ENCODE measurements around the gene NT5DC2.
"Not testable (repeated sequence)": the region's sequence is repeated elsewhere in the genome, so short reads cannot be mapped to it uniquely, and the experiment has no call there.

The NT5DC2 gene

DNA sequence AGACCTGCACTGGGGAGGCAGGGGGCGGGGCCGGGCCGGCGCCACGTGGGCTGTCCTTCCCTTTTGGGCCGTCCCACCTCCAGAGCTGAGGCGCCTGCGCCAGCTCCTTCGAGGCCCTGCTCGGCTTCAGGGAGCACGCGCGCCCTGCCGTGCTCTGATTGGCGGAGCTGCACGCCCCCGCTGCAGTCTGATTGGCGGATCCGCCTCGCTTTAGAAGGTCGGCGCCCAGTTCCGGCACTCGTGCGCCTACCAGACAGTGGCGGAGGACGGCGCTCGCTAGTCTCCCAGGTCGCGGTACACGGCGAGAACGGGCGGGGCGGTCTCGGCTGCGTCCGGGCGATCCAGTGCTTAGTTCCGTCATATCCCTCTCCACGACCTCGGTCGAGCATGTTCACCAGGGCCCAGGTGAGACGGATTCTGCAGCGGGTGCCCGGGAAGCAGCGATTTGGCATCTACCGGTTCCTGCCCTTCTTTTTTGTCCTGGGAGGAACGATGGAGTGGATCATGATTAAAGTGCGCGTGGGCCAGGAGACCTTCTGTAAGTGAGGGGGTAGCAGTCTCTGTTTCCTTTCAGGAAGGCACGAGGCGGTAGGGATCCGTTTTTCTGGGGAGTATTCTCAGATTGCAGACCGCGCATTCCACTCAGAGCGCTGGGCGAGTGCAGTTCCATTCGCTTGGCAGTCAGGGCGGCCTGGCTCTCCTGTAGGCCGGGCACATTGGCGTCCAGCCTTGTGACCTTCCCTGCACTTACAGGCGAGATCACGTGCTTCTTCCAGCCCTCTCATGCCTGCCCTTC is 2.9 kb upstream of the NT5DC2 start, which contains the start of gene UQCC5:
TSS of gene UQCC5 (plus strand) at position 237 of the 796 bp plus-strand sequence. CDS start at position 388, 151 bp downstream.
- peak; percentile 96 for DNase-seq

DNA sequence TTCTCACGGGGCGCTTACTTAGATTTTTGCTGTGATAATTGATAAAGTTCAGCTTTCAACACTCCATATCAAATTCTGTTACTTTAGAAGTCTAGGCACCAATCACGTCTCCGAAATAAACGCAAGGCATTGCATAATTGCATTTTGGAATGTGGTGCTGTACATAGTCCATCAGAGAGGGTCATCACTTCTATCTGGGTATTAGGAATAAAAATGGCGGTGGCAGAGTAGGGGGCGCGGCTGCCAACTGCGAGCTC is 2.4 kb upstream of the NT5DC2 start:
- DNase-seq, result no peak

DNA sequence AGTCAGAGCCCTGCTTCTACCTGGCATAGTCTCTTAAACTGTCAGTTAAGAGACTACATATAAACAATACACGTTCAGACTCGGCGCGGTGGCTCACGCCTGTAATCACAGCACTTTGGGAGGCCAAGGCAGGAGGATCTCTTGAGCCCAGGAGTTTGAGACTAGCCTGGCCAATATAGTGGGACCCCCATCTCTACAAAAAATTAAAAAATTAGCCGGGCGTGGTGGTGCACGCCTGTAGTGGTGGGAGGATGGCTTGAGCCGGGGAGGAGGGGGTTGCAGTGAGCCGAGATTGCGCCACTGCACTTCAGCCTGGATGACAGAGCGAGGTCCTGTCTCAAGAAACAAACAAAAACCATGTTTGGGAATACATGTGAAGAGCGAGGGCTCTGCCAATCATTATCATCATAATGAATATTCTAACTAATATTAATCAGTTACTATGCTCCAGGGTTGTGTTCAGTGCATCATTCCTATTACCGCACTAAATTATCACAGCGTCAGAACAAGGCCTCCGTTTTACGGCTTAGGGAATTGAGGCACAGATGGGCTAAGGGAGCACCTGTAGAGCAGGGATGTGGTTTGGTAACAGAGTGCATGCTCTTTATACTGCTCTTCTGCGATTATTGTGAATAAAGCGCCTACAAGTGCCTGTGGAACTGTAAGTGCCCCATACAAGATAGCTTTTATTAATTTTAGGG is 1.9 kb upstream of the NT5DC2 start:
- DNase-seq, result no peak

DNA sequence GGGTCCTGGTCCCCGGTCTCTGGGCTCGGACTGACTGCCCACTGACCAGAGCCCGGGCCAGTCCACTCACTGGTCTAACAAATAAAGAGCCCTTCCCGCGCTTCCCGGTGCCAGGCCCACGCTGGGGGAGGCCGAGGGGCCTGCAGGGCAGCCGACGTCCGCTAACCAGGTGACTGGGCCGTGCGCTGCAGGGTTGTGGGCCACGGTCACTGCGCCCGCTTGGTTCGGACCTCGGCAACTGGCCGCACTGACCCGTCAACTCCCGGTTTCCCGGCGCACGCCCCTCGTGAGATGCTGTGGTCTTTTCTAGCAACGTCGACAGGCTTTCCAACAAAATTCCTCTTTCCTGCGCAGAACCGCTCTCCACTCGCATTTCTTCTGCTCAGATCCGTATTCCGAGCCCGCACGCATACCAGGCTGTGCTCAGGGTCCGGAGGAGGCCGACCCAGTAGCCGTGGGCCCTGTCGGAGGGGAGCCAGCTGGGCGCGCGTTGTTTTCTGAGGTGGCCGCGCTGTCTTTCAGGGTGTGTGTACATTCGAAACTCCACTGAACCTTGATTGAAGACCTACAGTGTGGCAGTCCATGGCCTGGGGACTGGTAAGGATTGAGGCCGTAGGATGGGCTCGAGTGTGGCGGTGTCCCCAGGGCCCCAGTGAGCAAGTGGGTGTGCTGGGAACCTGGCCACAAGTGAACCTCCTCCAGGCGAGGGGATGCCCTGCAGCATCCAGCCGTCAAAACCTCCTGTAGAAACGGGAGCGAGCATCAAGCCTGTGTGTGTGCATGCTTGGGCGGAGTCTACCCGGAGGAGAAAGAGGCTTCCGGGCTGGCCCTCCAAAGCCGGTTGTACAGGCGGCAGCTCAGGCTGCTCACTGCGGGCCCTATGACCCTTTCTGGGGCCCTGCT is 875 bp upstream of the NT5DC2 start:
- DNase-seq, result no peak

DNA sequence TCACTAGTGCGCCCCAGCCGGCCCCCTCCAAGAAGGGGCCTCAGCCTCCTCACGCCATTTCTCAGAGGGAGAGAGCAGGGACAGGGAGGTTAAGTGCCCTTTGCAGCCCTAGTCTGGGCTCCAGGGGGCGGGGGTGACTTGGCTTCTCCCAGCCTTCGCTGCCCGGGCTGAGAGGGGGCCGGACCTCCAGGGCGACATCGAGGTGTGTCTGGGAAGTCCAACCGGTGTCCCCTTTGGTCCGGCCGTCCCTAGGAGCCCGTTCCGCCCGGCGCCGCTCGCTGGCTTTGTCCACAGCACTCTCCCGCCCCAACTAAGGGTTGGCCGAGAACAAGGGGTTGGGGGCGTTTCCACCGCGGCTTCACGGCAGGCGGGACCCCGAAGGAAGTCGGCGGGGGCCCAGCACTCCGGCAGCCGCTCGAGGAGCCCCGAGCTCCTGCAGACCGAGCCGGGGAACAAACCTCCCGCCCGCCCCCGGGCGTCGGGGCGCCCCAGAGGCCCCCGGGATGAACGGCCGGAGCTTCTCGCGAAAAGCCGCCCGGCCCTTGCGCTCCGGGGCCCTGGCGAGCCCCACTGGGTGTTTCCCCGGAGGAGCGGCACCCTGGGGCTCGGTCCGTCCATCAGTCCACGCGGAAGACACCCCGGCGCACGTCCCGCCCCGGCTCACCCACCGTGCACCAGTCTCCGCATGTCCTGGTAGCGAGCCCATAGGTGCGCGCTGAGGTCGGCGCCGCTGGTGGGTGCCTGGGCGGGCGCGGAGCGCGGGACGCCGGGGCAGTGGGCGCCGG is 627 bp downstream of the NT5DC2 start:
- no peak for DNase-seq

DNA sequence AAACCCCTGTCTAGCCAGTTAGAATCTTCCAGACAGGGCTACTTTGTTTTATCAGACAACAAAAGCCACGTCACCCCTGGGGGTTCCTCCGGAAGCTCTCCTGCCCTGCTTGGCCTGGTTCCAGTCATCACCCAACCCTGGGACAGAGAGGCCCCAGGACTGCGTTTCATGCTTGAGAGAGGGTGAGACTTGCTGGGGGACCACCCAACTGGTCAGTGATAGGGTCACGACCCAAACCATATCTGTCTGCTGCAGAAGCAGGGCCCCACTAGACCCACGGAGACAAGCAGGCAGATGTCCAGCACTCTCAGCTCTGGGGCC is 1.2 kb downstream of the NT5DC2 start:
- no peak for DNase-seq

DNA sequence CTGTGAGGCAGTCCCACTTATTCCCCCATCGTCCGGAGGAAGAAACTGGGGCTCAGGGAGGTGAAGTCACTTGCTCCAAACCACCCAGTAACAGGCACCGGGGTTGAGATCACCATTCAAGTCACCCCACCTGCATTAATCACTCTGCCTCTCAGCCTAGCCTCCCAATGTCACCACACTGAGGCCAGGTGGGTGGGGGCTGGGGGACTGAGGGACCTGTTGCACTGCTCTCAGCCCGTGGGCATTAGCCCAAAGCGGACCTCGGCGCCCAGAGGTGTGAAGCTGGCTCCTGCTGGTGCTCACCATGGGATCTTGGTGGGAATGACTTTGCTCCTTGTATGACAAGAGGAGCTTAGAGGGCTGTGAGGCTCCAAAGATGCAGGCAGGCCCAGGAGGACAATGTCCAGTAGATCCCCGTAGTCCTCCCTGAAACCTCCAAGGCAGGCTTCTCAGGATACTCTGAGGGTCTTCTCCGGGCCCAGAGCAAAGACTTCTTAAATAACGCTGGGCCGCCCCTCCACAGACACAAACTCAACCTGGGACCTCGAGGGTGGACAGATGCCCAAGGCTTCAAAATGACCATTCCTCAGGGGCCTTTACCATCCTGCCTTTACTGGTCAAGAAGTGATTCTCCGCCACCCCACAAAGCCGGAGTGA is 1.7 kb downstream of the NT5DC2 start:
- no peak for DNase-seq

DNA sequence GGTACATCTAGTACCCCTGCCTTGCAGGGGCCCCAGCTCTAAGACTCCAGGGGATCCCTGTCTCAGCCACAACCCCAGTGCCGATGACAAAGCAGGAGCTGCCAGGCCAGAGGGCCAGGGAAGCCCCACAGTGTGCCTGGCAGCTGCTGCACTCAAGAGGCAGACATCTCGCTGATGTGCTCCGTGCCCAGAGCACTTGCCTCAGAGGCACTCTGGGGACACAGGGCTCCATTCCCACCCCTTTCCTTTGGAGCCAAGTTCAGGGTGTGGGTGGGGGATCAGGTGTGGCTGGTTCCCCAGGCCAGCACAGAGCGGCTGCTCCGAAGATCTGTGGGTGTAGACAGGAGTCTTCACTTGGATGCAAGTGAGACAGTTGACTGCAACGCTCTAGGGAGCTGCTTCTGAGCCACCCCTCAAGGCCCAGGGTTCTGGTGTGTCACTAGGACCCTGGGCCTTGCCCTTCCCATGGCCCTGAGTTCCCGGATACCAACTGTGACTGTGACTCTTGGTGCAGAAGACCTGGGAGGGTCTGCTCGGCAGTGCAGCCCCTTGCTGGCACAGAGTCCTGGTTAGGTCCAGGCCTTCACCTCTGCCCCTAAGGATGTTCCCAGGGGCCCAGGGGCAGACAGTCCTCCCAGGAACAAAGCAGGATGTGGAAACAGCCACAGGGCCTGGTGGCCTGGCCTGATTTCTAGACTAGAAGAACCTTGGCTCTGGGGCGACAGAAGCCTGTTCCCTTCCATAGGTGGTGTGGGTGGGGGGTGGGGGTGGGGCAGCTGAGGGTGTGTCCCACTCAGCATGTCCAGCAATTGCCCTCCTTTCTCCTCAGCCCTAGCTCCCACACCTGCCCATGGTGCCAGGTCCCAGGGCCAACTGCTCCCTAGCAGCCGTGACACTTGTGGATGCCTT is 2.5 kb downstream of the NT5DC2 start:
- DNase-seq, result no peak

DNA sequence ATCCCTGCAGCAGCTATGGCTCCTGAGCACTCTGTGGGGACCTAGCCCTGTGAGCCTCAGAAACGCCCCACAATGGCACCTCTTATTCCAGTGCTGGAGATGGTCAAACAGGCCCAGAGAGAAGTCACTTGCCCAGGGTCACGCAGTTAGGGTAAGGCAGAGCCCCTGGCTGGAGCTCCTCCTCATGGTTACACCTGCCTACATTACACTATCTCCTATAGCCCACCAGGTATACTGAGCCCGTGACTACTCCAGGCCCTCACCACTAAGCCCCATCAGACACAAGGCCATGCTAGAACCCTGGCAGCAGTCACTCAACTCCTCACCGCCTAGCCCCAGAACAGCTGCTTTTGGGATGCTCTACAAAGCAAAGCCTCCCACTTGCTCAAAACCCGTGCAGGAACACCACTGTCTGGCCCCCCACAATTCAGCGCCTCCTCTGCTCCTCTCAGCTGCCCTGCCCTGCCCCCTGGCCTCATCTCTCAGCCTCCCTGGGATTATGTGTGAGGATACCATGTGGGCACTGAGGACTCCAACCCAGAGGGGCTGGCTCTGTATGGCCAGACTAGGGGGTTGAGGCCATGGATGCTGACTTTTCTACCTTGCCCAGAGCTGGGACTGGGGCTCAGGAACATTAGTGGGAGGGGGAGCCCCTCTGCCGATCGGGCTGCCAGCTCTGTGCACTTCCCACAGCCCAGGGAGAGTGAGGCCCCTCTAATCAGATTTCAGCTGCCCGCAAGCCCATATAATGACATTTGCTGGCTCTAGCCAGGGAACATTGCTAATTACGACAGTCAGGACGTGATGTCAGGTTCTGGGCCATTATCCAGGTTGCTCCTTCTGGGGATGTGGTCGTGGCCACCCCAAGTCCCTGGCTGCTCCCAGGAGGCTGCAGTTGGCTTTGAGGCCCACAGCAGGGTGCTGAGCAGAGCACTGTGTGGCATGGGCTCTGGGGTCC is 4.0 kb downstream of the NT5DC2 start:
- DNase-seq, result no peak

DNA sequence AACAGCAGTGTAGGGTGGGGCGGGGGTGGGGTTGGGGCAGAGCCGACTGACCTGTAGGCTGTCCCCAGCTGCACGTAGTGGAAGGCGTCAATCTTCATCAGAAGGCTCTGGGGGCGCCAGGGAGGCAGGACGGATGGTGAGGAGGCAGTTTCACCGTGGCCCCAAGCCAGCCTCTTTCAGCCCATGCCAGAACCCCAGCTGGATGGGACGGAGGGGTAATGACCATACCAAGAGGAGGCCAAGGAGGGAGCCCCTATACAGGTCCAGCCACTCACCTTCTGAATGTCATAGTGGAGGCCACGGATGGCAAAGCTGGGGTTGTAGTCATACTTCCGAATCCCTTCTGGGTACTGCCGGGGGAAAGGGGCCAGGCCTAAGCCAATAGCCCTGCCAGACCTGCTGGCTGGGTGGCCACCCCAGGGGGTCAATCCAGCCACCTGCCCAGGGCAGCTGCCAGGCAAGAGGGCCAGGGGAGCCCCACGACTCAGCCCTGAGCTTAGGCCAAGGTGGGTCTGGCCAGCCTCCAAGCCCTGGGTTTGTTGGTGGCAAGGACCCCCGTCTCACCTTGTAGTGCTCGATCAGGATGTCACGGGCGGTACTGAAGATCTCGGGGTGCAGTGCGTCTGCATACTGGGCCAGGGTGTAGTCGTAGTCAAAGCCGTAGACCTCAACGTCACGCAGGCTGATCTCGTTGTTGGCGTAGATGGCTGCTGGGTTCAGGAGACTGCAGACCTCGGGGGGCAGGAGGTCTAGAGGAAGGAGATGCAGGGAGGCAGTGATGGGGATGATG is 4.9 kb downstream of the NT5DC2 start:
- no peak for DNase-seq

DNA sequence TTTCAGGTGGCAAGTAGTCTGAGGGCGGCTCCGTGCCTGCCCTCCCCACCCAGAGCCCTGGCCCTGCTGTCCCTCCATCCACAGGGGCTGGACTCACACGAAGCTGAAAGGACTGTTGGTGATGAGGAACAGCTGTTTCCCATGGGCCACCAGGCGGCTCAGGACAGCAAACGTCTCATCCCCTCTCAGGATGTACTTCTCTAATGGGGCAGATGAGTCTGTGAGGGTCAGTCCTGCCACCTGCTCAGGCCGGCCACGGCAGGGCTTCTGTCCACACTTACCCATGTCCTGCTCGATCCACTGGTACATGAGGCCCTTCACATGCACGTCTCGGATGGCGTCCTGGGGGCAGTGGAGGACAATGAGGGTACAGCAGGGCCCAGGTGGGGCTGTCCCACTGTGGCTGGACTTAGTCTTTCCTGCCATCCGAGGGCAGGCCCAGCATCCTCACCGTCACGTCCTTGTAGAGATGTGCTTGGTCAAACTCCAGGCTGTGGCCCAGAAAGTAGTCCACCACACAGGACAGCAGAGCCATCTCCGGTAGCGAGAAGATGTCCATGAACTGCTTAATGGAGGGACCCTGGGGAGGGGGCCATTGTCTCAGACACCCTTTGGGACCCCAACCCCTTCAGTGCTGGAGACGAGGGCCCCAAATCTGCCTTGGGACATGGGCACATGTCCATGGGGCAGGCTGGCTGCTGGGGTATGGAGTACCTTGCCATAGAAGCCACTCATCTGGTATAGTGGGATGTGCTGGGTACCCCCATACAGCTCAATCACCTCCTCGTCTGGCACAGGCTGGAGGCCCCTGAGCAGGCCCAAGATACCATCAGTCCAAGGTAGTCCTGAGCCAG is 5.7 kb downstream of the NT5DC2 start:
- DNase-seq, result no peak

DNA sequence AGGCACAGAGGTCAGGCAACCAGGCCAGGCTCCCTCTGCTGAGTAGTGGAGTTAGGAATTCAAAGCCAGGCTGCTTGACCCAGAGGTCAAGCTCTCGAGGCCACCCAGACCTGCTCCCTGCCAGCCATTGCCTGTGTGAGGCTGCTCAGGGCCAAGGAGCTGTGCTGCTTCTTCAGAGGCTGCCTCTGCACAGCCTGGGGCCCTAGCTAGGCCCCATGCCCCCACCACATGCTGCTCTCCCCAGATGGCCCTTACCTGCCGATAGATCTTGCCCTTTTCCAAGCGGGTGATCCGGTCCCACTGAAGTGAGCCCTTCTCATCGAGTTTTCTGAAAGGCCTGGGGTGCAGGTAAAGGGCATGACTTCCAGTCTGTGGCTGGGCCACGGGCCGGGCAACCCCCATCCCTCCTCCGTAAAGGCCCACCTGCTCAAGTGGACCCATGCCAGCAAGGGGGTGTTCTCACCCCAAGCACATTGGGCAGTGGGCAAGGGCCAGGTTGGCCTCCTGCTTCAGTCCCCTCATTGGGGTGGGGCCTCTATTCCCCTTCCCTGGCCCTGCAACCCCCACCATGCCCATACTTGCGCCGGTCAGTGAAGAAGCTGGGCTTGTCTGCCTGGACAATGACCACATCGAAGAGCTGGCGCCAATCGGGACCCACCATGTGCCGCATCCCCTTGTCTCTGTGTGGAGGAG is 6.5 kb downstream of the NT5DC2 start:
- DNase-seq, result no peak

DNA sequence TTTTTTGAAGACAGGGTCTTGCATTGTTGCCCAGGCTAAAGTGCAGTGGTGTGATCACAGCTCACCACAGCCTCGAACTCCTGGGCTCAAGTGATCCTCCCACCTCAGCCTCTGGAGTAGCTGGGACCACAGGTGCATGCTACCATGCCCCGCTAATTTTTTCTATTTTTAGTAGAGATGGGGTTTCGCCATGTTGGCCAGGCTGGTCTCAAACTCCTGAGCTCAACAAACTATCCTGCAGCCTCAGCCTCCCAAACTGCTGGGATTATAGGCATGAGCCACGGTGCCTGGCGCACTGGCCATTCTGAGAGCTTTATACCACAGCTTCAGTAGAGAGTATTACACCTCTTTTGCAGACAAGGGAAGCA is 7.0 kb downstream of the NT5DC2 start:
- DNase-seq, result not testable (repeated sequence)

DNA sequence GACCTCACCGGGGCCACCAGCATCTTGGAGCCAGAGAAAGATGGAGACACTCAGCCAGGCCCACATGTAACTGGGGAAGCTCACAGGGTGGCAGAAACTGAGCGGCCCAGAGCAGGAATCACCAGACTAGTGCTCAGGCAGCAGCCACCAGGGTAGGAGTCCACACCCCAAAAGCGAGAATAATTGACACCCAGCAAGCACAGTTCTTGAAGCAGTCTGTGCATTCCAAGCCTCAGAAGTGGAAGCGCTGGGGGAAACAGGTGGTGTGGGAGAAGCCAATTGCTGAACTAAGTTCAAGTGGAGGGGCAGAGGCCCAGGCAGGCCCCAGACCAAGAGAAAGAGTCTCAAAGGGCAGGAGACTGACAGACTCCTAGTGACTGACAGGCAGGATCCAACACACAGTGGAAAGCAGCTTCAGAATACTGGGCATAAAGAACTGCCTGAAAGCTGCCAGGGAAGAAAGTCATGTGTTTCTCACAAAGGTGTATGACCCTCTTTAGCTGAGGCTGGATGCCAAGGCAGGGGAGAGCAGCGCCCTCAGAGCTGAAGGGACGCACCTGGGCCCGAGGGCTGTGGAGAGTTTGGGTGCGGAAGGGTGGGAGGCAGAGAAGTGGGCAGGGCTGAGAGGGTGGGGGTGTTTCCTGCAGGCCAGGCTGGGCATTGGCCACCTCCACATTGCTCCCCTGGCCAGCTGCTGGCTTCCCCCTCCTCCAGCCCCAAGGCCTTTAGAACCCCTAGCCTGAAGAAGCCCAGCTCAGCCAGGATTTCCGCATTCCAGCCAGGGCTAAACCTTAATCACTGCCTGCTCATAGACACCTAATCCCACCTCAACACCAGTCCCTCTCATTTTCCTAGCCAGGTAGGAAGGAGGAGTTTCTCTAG is 7.7 kb downstream of the NT5DC2 start:
- DNase-seq, result no peak

DNA sequence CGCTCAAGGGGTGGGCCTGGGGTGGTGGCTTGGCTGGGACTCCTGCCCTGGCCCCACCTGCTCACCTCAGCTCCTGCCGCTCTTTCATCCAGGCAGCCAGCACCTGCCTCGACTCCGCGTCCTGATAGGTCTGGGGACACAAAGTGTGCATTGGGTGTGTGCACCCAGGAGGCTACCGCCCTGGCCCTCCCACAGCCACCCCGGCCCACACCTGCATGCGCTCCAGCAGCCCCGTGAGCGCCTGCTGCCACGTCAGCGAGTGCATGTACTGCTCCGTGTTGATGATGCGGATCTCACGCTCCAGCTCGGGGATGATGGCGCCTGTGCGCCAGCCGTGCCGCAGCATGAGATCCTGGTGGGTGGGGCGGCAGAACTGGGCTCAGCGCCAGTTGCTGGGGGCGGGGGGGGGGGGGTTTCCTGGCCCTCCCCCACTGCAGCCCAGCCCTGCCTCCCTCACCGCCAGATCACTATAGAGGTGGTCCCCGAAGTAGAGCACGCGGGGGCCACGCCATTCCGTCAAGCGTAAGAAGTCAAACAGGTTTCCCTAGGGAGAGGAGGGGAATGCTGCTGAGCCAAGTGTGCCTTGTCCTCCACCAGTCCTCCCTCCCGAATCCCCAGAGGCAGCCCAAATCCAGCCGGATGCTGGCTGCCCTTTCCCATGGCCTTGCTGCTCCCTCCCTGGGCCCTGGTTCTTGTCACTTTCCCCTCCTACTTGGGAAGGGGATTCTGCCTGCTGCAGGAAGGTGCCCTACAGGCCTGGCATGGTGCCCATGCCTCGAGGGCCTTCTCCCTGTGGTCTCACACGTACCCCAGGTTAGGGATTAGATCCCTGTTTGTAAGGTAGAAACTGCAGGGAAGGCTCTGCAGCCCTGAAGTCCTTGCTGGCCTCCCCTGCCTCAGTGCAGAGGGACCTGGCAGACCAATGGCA is 8.6 kb downstream of the NT5DC2 start:
- DNase-seq, result no peak
